H1 (cell line): ENCODE measurements around the gene TMEM255B. TPM values are rescaled to one million over a fixed set of nuclear protein-coding genes. Genes with fewer than 3 reads are reported as not detected.

Experiments used
- CTCF ChIA-PET: fragments of 300-600 bp; sonication (Branson Sonifier 250); formaldehyde crosslinking; loops from one replicate; lab custom pipeline; 2021; ENCODE audit not compliant: partially characterized antibody; lab: Charles Lee
- POLR2A ChIA-PET: fragments of 300-600 bp; sonication (Branson Sonifier 250); formaldehyde crosslinking; loops from one replicate; lab custom pipeline; 2021; ENCODE audit warnings: inconsistent platforms; ENCODE audit not compliant: partially characterized antibody; lab: Charles Lee
- DNase-seq, 2 experiments: peaks; one replicate each; pipeline versions ENCODE4 v3.0.0 to v3.0.0-alpha.2; 2010 to 2022; ENCODE audit warnings: low spot score in 2 of 2, low read depth in 1 of 2, mixed read lengths in 1 of 2
- FAIRE-seq: peaks from 2 replicates; lab custom pipeline; 2011; peaks lifted over from hg19 to GRCh38; lab: Jason Lieb, UNC
- H2AFZ ChIP-seq: 2 replicates; pipeline ENCODE4 v1.8.1; 2012; ENCODE audit warnings: low read length, inconsistent platforms
- H2AK5ac ChIP-seq: 2 replicates; pipeline ENCODE4 v1.6.1; 2013; ENCODE audit warnings: low read depth, low read length
- H2BK120ac ChIP-seq: replicated peaks from 2 replicates; pipeline ENCODE3; 2013; ENCODE audit warnings: low read depth, low read length, inconsistent platforms
- H2BK12ac ChIP-seq: 2 replicates; pipeline ENCODE4 v1.6.1; 2013; ENCODE audit warnings: low read depth, low read length
- H2BK15ac ChIP-seq: 2 replicates; pipeline ENCODE4 v1.6.1; 2013; ENCODE audit warnings: low read length
- H2BK20ac ChIP-seq: 2 replicates; pipeline ENCODE4 v1.6.1; 2013; ENCODE audit warnings: low read length
- H2BK5ac ChIP-seq: 2 replicates; pipeline ENCODE4 v1.6.1; 2013; ENCODE audit warnings: low read depth, low read length
- H3K14ac ChIP-seq: 2 replicates; pipeline ENCODE4 v1.6.1; 2013; ENCODE audit warnings: inconsistent platforms; ENCODE audit not compliant: insufficient read length
- H3K18ac ChIP-seq: 2 replicates; pipeline ENCODE4 v1.6.1; 2013; ENCODE audit warnings: low read length; ENCODE audit errors: extremely low read depth
- H3K23ac ChIP-seq: 2 replicates; pipeline ENCODE4 v1.6.1; 2013; ENCODE audit warnings: inconsistent platforms; ENCODE audit not compliant: insufficient read length
- H3K23me2 ChIP-seq: 2 replicates; pipeline ENCODE4 v1.6.1; 2013; ENCODE audit warnings: low read depth, low read length
- H3K27ac ChIP-seq: 2 replicates; pipeline ENCODE4 v1.6.1; 2011; ENCODE audit warnings: low read depth, low read length, inconsistent platforms
- H3K27me3 ChIP-seq, 4 experiments: replicated peaks in 1 of 4; 1 replicate in 1 of 4; 2 replicates in 3 of 4; pipeline versions ENCODE4 v1.6.1 to v1.8.1; 2011 to 2013; ENCODE audit warnings: low read length in 3 of 4, mild to moderate bottlenecking in 3 of 4, inconsistent platforms in 2 of 4, mixed read lengths in 2 of 4, moderate library complexity in 1 of 4; ENCODE audit not compliant: control insufficient read depth in 3 of 4, insufficient read depth in 3 of 4; ENCODE audit errors: extremely low read depth in 1 of 4
- H3K36me3 ChIP-seq, 4 experiments: 2 replicates each; pipeline versions ENCODE4 v1.6.1 to v1.8.1; 2011 to 2013; ENCODE audit warnings: mild to moderate bottlenecking in 4 of 4, low read length in 3 of 4, moderate library complexity in 2 of 4, control low read depth in 1 of 4, inconsistent platforms in 1 of 4; ENCODE audit not compliant: insufficient read depth in 4 of 4, control insufficient read depth in 2 of 4
- H3K4ac ChIP-seq: replicated peaks from 2 replicates; pipeline ENCODE3; 2013; ENCODE audit warnings: low read length, low read depth, mixed read lengths, inconsistent platforms; ENCODE audit not compliant: insufficient read length
- H3K4me1 ChIP-seq, 4 experiments: replicated peaks in 1 of 4; 1 replicate in 1 of 4; 2 replicates in 3 of 4; pipeline versions ENCODE4 v1.6.1 to v1.8.1; 2011 to 2013; ENCODE audit warnings: low read length in 3 of 4, inconsistent platforms in 2 of 4, mixed read lengths in 1 of 4; ENCODE audit not compliant: insufficient read depth in 4 of 4, control insufficient read depth in 3 of 4
- H3K4me2 ChIP-seq, 2 experiments: 2 replicates each; pipeline versions ENCODE4 v1.6.1 to v1.8.1; 2011 to 2013; ENCODE audit warnings: low read depth in 2 of 2, low read length in 2 of 2, control low read depth in 1 of 2, inconsistent platforms in 1 of 2, mild to moderate bottlenecking in 1 of 2; ENCODE audit not compliant: insufficient read depth in 1 of 2
- H3K4me3 ChIP-seq, 4 experiments: fragments of 200-600, 300-600 bp in 1 of 4; sonication (generic), shearing (Covaris generic), sonication (Bioruptor Twin) in 1 of 4; 2 replicates each; pipeline versions ENCODE4 v1.5.1 to v1.8.1; 2011 to 2016; ENCODE audit warnings: low read length in 4 of 4, low read depth in 3 of 4, control low read depth in 2 of 4, inconsistent platforms in 2 of 4, mild to moderate bottlenecking in 2 of 4, mixed read lengths in 1 of 4, moderate library complexity in 1 of 4; ENCODE audit not compliant: insufficient read depth in 2 of 4; ENCODE audit errors: extremely low read depth in 1 of 4
- H3K56ac ChIP-seq: replicated peaks from 2 replicates; pipeline ENCODE3; 2013; ENCODE audit warnings: low read depth, mild to moderate bottlenecking, mixed read lengths, low read length, inconsistent platforms; ENCODE audit not compliant: insufficient read length
- H3K79me1 ChIP-seq: 2 replicates; pipeline ENCODE4 v1.6.1; 2013; ENCODE audit warnings: low read depth, low read length, control low read depth
- H3K79me2 ChIP-seq, 2 experiments: 2 replicates each; pipeline versions ENCODE4 v1.6.1 to v1.8.1; 2012 to 2013; ENCODE audit warnings: low read length in 2 of 2, mild to moderate bottlenecking in 2 of 2, inconsistent platforms in 1 of 2; ENCODE audit not compliant: insufficient read depth in 2 of 2, control insufficient read depth in 1 of 2
- H3K9ac ChIP-seq, 4 experiments: replicated peaks in 1 of 4; 1 replicate in 1 of 4; 2 replicates in 3 of 4; pipeline versions ENCODE4 v1.6.1 to v1.8.1; 2011 to 2013; ENCODE audit warnings: low read depth in 3 of 4, low read length in 3 of 4, control low read depth in 2 of 4, mild to moderate bottlenecking in 2 of 4, moderate library complexity in 2 of 4, inconsistent platforms in 1 of 4; ENCODE audit errors: extremely low read depth in 1 of 4
- H3K9me3 ChIP-seq, 2 experiments: 2 replicates each; pipeline versions ENCODE4 v1.6.1 to v1.8.1; 2012 to 2013; ENCODE audit warnings: mild to moderate bottlenecking in 2 of 2, moderate library complexity in 2 of 2, control low read depth in 1 of 2, inconsistent platforms in 1 of 2, low read depth in 1 of 2, low read length in 1 of 2, mixed read lengths in 1 of 2; ENCODE audit not compliant: insufficient read depth in 2 of 2
- H4K20me1 ChIP-seq, 2 experiments: replicated peaks in 1 of 2; 2 replicates each; pipeline versions ENCODE3 to v1.8.1; 2011 to 2013; ENCODE audit warnings: inconsistent platforms in 2 of 2, low read length in 2 of 2, mild to moderate bottlenecking in 1 of 2; ENCODE audit not compliant: insufficient read depth in 2 of 2, control insufficient read depth in 1 of 2
- H4K5ac ChIP-seq: 2 replicates; pipeline ENCODE4 v1.6.1; 2013; ENCODE audit warnings: low read length, low read depth, mixed read lengths, inconsistent platforms; ENCODE audit not compliant: insufficient read length
- H4K8ac ChIP-seq: 2 replicates; pipeline ENCODE4 v1.8.0; 2013; ENCODE audit warnings: mild to moderate bottlenecking, moderate library complexity, low read length, inconsistent platforms; ENCODE audit not compliant: insufficient read depth; ENCODE audit errors: extremely low read depth
- H4K91ac ChIP-seq: replicated peaks from 2 replicates; pipeline ENCODE3; 2013; ENCODE audit warnings: low read length, mixed read lengths, inconsistent platforms; ENCODE audit not compliant: insufficient read length
- CEBPB ChIP-seq: IDR thresholded peaks from 2 replicates; pipeline ENCODE4 v1.6.1; 2012; ENCODE audit warnings: low read depth, low read length
- CHD2 ChIP-seq: IDR thresholded peaks from 2 replicates; pipeline ENCODE4 v1.6.1; 2012; ENCODE audit warnings: low read length, improper control_type of control experiment
- CTCF ChIP-seq, 3 experiments: IDR thresholded peaks; 1 replicate in 2 of 3; 2 replicates in 1 of 3; pipeline versions ENCODE4 v1.5.1 to v1.6.1; 2011; ENCODE audit warnings: low read length in 3 of 3, mild to moderate bottlenecking in 3 of 3, inconsistent platforms in 2 of 3, low read depth in 1 of 3, moderate library complexity in 1 of 3; ENCODE audit not compliant: insufficient read depth in 1 of 3; ENCODE audit errors: control extremely low read depth in 1 of 3
- GABPA ChIP-seq: IDR thresholded peaks from 2 replicates; pipeline ENCODE4 v1.6.1; 2011; ENCODE audit warnings: mild to moderate bottlenecking, low read length, moderate library complexity, borderline replicate concordance; ENCODE audit not compliant: insufficient read depth
- HDAC2 ChIP-seq, 2 experiments: fragments of 300-600 bp in 1 of 2; sonication (generic) in 1 of 2; IDR thresholded peaks; 2 replicates each; pipeline ENCODE4 v1.6.1; 2011 to 2012; ENCODE audit warnings: low read depth in 2 of 2, low read length in 2 of 2, mild to moderate bottlenecking in 2 of 2, moderate library complexity in 2 of 2, borderline replicate concordance in 1 of 2, inconsistent platforms in 1 of 2
- JUND ChIP-seq: IDR thresholded peaks from 2 replicates; pipeline ENCODE4 v1.6.1; 2011; ENCODE audit warnings: mild to moderate bottlenecking, improper control_type of control experiment, low read length
- PHF8 ChIP-seq: fragments of 200-600 bp; sonication (generic); conservative IDR thresholded peaks from 2 replicates; pipeline ENCODE4 v1.7.1; 2012; ENCODE audit warnings: low read depth, mild to moderate bottlenecking, inconsistent platforms, low read length, moderate library complexity
- TBP ChIP-seq: IDR thresholded peaks from 2 replicates; pipeline ENCODE4 v1.6.1; 2011; ENCODE audit warnings: low read depth, low read length, improper control_type of control experiment
- TCF12 ChIP-seq: IDR thresholded peaks from 2 replicates; pipeline ENCODE4 v1.6.1; 2011; ENCODE audit warnings: low read depth, mild to moderate bottlenecking, low read length
- WGBS, 2 experiments: shearing (Covaris generic) in 1 of 2; methylation state at CpG; one replicate each; pipeline versions ENCODE4 v1.1.6 to v1.1.7; 2013 to 2015; ENCODE audit warnings: low lambda C conversion rate in 2 of 2, mixed read lengths in 2 of 2, inconsistent platforms in 1 of 2, low coverage in 1 of 2, missing lambda C conversion rate in 1 of 2; ENCODE audit not compliant: insufficient replicate concordance in 2 of 2, insufficient coverage in 1 of 2, insufficient read length in 1 of 2; ENCODE audit errors: extremely low coverage in 1 of 2, missing lambda C conversion rate in 1 of 2; 5-methylcytosine and 5-hydroxymethylcytosine counted together
- polyA plus RNA-seq, 7 experiments: library from polyadenylated mRNA; depleted of rRNA in 3 of 7; stranded (reverse) in 5 of 7; unstranded in 2 of 7; fragments of >200 nt in 5 of 7; fragments of 200-250 nt in 2 of 7; gene quantifications; 1 replicate in 5 of 7; 2 replicates in 1 of 7; 4 replicates in 1 of 7; pipeline versions ENCODE4 v1.2.1 to v1.2.3, GENCODE V29; 2011 to 2013; ENCODE audit warnings: missing spikeins in 2 of 7, mixed read lengths in 2 of 7
- total RNA-seq: library from RNA; stranded (reverse); fragmentation: NEBNext Ultra II Directional; extraction: Animal tissue kit (Norgen Biotek cat#: 25700); gene quantifications from 2 replicates; pipeline ENCODE4 v1.2.1, GENCODE V29; 2021

TMEM255B gene
- total and polyA plus RNA-seq, 2 of the 8 experiments (the other 6 are each of a cell fraction or from before 2014, with no cell fraction given), result 3.4 to 4.4 TPM

DNA sequence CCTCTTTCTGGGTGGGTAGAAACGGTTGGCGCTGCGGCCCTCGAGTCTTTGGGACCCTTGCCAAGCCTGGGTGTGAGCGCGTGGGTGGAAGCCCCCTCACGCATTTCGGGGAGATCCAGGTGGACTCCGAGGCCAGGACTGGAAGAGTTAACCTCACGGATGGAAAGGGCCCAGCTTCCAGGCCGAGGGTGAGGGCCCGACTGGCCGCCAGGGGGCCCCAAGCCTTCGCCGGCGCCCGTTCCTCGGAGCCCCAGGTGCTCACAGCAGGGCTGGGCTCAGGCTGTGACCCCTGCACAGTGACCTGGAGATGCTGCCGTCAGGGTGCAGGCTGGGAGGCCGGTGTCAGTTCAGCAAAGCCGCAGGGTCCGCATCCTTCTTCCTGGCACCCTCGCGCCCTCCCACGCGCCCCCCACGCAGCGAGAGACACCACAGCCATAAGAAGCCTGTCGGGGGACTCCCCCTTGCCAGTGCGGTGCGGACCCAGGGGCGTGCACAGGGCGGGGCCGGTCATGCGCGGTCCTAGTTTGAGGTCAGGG, 34.2 kb upstream of the TMEM255B start:
- no peaks in the 10 kb centered on the region for H3K36me3 ChIP-seq
- H4K91ac ChIP-seq, result no peak overlapping the region
- H3K56ac ChIP-seq, result no peak overlapping the region
- FAIRE-seq (no peak), DNase-seq (peak in 1 of 2 experiments; percentile 89)
- H3K4ac ChIP-seq, result peak overlapping the region; percentile 32
- H4K5ac ChIP-seq, result peak overlapping the region; percentile 43
- H2BK120ac ChIP-seq, result no peak overlapping the region
- no peaks in the 10 kb centered on the region for H3K79me2 ChIP-seq
- POLR2A ChIA-PET, result interaction anchor here (0.8 to 1.3 kb wide), 4 partner anchors 17 to 59 kb away, joined by 3 to 4 read pairs (median 3); partner anchors contain the start of gene GRK1
- peak overlapping the region; percentile 68; the same call in 1 of the 2 replicates for H4K8ac ChIP-seq
- no peak overlapping the region for H2AK5ac ChIP-seq
- no peak overlapping the region for H3K14ac ChIP-seq
- H2BK20ac ChIP-seq, result no peak overlapping the region
- no peak overlapping the region for H3K23ac ChIP-seq
- 16% methylated on average over 31 of the region's 36 CpGs; no CpG with 5 or more reads in 1 of the 2 experiments for WGBS, 2 experiments
- H3K18ac ChIP-seq, result no peak overlapping the region
- H3K4me2 ChIP-seq, result peak overlapping the region; percentile 0 to 82; a peak in 3 of 4 replicates
- H2AFZ ChIP-seq, result no peak overlapping the region
- H3K79me1 ChIP-seq, result no peaks in the 10 kb centered on the region
- no peak overlapping the region for H3K9ac ChIP-seq
- H2BK5ac ChIP-seq, result no peak overlapping the region
- peaks cover 0 to 4% of the 10 kb centered on the region in 2 experiments for H4K20me1 ChIP-seq
- CTCF ChIA-PET, result interaction anchor here (0.6 to 2.2 kb wide), 19 partner anchors 11 to 488 kb away, joined by 3 to 19 read pairs (median 4); partner anchors contain the start of gene GRK1
- H3K27me3 ChIP-seq, result peaks cover 0 to 5% (median under 1%) of the 10 kb centered on the region in 4 experiments; a peak in 3 of 7 replicates
- H3K4me3 ChIP-seq, result peak overlapping the region; percentile 27 to 60 (median 42)
- H3K9me3 ChIP-seq, result peaks cover 0 to 12% of the 10 kb centered on the region in 2 experiments; a peak in 1 of 4 replicates
- no peak overlapping the region for H3K27ac ChIP-seq
- no peak overlapping the region for H2BK12ac ChIP-seq
- H2BK15ac ChIP-seq, result no peak overlapping the region
- peaks cover 0 to 4% (median 3%) of the 10 kb centered on the region in 4 experiments; a peak in 2 of 7 replicates for H3K4me1 ChIP-seq
- H3K23me2 ChIP-seq, result peaks cover 2% of the 10 kb centered on the region; the same call in 1 of the 2 replicates
- TF ChIP-seq JUND, result no peak
- 0 out of 2 replicates have a peak, but pooled peaks have one; percentile 33 for TF ChIP-seq CHD2
- TF ChIP-seq GABPA, result peak; percentile 58; the same call in 1 of the 2 replicates
- no peak for TF ChIP-seq CEBPB
- peak; percentile 92 to 93; a peak in 3 of 4 replicates for TF ChIP-seq HDAC2 (IDR thresholded peaks at IDR 0.05; ENCODE audit: borderline replicate concordance in 1 of 2, low read depth in 2 of 2, low read length in 2 of 2)
- no peak for TF ChIP-seq TBP
- peak; percentile 68; the same call in 1 of the 2 replicates for TF ChIP-seq TCF12
- TF ChIP-seq PHF8, result peak; percentile 40; the same call in 1 of the 2 replicates
- TF ChIP-seq CTCF (IDR thresholded peaks at IDR 0.05; ENCODE audit: control extremely low read depth in 1 of 3, insufficient read depth in 1 of 3, low read depth in 1 of 3, low read length in 3 of 3), result peak in 2 of 3 experiments; percentile 81 to 86; a peak in 3 of 4 replicates
